GM12891 (cell line): ENCODE results near the gene FLAD1.

Experiments used
- DNase-seq: peaks from one replicate; pipeline ENCODE4 v3.0.0; 2011; ENCODE audit warnings: low spot score; ENCODE audit not compliant: insufficient read length
- FAIRE-seq: peaks from 2 replicates; lab custom pipeline; 2011; peaks lifted over from hg19 to GRCh38; lab: Jason Lieb, UNC
- PAX5 ChIP-seq: IDR thresholded peaks from 2 replicates; pipeline ENCODE4 v1.6.1; 2011; ENCODE audit warnings: low read length, moderate library complexity, mild to moderate bottlenecking; ENCODE audit not compliant: insufficient read depth, severe bottlenecking
- POLR2A ChIP-seq: IDR thresholded peaks from 2 replicates; pipeline ENCODE4 v1.6.1; 2011; ENCODE audit warnings: low read depth, low read length, control low read depth
- POLR2AphosphoS5 ChIP-seq: IDR thresholded peaks from 2 replicates; pipeline ENCODE4 v1.6.1; 2011; ENCODE audit warnings: low read depth, low read length, control low read depth
- POU2F2 ChIP-seq: IDR thresholded peaks from 2 replicates; pipeline ENCODE4 v1.6.1; 2011; ENCODE audit warnings: low read depth, mild to moderate bottlenecking, control low read depth, low read length, moderate library complexity
- SPI1 ChIP-seq: IDR thresholded peaks from 2 replicates; pipeline ENCODE4 v1.6.1; 2011; ENCODE audit warnings: low read depth, low read length, control low read depth
- TAF1 ChIP-seq: IDR thresholded peaks from 2 replicates; pipeline ENCODE4 v1.6.1; 2011; ENCODE audit warnings: low read depth, low read length, control low read depth

The FLAD1 gene

DNA sequence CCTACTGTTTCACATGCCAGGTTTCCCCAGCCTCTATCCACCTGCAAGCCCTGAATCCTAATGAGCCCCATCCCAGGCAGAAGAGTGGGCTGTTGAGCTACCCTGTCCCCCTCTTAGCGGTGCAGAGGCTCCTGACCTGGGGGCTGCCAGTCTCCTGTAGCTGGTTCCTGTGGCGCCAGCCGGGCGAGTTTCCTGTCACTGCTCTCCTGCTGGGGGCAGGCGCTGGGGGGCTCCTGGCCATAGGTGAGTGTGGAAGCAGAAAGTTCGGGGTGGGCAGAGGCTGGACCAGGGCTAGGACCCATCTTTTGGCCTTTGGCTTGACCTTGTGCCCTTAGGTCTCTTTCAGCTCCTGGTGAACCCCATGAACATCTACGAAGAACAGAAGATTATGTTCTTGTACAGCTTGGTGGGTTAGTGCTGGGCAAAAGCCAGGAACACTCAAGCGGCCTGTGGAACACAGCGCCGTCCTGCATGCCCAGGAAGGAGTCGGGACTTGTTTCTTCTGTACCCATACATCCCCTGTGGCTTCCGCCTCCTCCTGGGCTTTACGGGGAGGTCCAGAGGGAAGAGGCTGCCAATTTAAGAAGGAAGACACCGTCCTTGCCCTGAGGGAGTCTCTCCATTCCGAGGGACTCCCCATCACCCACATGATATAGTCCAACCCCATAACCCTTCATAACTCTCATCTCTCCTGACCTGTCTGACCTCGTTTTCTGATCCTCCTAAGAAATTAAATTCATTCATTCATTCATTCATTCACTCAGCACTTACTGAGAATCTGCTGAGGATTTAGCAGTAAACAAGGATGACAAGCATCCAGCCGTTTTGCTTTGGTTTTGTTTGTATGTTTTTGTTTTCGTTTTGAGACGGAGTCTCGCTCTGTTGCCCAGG, 51.4 kb downstream of the FLAD1 start:
- TF ChIP-seq SPI1 (no peak), POLR2AphosphoS5 (no peak), POU2F2 (no peak), TAF1 (no peak), PAX5 (no peak)
- DNase-seq: no peak
- no peak for FAIRE-seq

DNA sequence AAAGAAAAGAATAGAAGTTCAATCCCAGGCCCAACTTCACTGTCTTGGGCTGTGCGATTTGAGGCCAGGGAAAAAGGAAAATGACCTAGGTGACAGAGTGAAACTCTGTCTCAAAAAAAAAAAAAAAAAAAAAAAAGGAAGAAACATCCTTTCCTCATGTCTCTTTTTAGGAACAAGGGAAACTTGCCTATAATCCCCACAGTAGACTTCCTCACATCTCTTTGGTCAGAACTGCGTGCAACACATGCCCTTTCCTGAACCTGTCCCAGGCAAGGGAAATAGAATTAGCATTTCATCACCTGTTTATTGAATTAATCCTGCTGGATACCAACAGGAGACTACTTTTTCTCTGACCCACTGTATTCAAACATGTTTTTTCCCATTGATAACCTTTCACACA, 52.8 kb downstream of the FLAD1 start:
- DNase-seq (no peak), FAIRE-seq (no peak)
- no peak for TF ChIP-seq POLR2AphosphoS5
- TF ChIP-seq SPI1: no peak
- no peak for TF ChIP-seq POU2F2
- no peak for TF ChIP-seq PAX5
- TF ChIP-seq TAF1: no peak
- TF ChIP-seq POLR2A: no peak

DNA sequence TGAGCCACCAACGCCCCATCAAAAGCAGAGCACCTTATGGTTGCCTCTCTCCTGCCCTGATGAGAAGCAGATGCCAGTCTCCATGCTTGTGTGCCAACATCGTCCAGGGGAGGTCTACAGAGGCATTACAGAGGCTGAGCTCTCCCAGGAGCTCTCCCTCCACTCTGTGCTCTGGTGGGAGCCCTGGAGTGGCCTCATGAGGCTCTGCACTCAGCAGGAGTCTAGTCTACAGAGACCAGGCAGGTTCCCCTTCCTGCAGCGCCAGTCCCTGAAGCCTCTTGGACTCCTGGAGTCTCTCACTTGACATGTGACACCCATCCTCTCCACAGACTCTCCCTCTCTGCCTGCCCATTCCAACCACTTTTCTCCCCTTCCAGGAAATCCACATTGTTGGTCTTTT, 53.9 kb downstream of the FLAD1 start:
- TF ChIP-seq POLR2A (no peak), POLR2AphosphoS5 (no peak), POU2F2 (no peak), SPI1 (no peak), PAX5 (no peak), TAF1 (no peak)
- FAIRE-seq: no peak
- DNase-seq: no peak

DNA sequence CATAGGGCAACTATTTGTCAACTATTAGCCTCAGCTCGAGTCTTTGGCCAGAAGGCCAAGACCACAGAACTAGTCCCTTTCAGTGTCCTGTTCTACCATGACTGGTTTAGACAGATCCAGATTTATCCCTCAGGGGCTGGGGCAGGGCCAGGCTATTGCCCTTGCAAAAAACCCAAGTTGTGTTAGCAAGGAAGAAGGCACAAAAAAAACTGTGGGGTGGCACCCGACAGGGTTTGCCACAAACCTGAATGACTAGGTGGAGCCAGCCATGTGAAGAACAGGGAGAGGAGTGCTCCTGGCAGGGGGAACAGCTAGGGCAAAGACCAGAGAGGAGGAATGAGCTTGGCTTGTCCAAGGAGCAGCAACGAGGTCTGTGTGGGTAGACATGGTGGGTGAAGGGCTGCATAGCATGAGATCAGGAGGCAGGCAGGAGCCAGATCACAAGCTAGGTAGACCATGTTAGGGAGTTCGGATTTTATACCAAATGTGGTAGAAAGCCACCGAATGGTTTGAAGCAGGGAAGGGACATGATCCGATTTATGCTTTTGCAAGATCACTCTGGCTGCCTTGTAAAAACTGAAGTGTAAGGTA, 54.8 kb downstream of the FLAD1 start:
- DNase-seq (no peak), FAIRE-seq (no peak)
- no peak for TF ChIP-seq POLR2AphosphoS5
- TF ChIP-seq POU2F2: no peak
- no peak for TF ChIP-seq SPI1
- TF ChIP-seq POLR2A: no peak
- no peak for TF ChIP-seq TAF1
- no peak for TF ChIP-seq PAX5

DNA sequence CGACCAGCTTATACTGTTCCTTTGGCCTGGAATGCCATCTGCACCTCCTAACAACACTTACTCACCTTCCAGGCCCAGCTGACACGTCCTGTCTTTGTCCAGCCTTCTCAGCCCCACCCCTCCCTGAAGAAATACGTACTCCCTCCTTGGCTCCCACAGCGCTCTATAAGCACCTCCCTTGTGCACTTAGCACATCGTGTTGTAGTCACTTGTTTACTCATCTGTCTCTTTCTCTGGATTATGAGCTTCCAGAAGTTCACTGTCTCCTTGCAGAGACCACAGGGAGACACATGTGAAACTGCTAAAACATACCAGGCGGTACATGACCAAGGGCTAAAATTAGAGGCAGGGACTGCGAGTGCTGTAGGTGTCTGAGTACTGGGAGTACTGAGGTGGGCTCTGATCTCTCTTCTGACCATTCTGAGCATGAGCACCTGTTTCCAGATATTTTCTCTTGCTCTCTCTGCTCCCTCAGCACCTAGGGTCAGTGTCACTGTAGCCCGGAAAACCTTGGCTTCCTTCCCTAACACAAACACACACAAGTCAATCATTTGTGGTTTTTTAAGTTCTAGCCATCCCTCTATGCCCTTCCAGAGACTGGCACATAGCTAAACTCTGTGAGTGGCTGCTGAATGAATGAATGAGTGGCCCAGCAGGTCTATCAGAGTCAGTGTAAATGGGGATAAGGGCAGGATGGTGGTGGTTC, 55.6 kb downstream of the FLAD1 start:
- DNase-seq (no peak), FAIRE-seq (no peak)
- no peak for TF ChIP-seq PAX5
- TF ChIP-seq TAF1: no peak

DNA sequence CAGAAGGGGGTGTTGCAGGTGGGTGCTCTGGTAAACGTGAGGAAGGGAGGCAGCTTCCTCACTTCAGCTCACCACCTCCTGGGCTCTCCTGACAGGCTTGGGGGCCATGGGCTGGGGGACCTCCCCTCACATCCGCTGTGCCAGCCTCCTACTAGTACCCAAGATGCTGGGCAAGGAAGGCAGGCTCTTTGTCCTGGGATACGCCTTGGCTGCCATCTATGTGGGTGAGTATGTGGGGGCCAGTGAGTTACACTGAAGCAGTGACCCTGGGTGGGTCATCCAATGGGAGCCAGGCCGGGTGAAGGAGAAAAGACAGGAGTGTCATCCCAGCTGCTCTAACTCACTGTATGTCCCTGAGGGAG, 56.1 kb downstream of the FLAD1 start:
- FAIRE-seq: no peak

DNA sequence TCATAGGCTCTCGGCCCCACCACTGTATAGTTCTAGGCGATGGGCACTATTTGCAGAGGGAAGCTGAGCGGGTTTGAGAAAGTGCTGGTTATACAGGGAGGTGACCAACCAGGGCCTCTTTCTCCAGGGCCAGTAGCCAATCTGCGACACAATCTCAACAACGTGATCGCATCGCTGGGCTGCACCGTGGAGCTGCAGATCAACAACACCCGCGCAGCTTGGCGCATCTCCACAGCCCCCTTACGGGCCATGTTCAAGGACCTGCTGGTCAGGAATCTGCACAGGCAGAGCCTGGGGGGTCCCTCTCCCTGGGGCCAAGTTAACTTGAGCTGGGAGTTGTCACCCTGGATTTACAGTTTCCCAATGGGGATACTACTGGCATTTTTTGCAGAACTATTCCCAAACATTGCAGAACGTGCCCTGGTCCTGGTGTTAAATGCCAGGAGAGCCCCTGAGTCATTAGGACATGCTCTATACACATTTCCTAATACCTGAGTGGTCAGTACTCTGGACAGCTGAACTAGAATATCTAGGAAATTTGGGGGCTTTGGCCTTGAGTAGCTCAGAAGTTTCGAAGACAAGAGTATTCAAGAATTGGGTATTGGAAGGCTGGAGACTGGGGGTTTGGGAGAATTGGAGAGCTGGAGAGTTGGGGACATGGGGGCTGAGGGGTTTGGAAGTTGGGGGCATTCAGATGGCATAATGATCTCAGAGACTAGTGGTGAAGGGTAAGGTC, 57.4 kb downstream of the FLAD1 start:
- no peak for FAIRE-seq
- TF ChIP-seq POLR2AphosphoS5: no peak
- TF ChIP-seq SPI1: no peak
- no peak for TF ChIP-seq POU2F2
- DNase-seq: no peak

More for the DNA sequence above, 56.1 kb downstream of the FLAD1 start:
- no peak for DNase-seq
- TF ChIP-seq SPI1 (no peak), POLR2AphosphoS5 (no peak), TAF1 (no peak), POU2F2 (no peak)
